SU-DHL-6 (cell line): ENCODE results near the gene CAMK2D.

Source experiments
- H2AFZ ChIP-seq: fragments of 200-600 bp; sonication (generic); 2 replicates; pipeline ENCODE4 v1.6.1; 2014; ENCODE audit warnings: low read depth, mild to moderate bottlenecking, moderate library complexity, mixed read lengths, antibody characterized with exemption, low read length; ENCODE audit not compliant: severe bottlenecking
- H3F3A ChIP-seq: fragments of 200-600 bp; shearing (Covaris generic); 2 replicates; pipeline ENCODE4 v1.6.0; 2016; ENCODE audit warnings: antibody characterized with exemption, mild to moderate bottlenecking; ENCODE audit not compliant: insufficient read depth
- H3K27ac ChIP-seq: fragments of 200-600 bp; sonication (generic); 2 replicates; pipeline ENCODE4 v1.5.1; 2016; ENCODE audit warnings: low read depth, mild to moderate bottlenecking, low read length, moderate library complexity, mixed read lengths
- H3K27me3 ChIP-seq: fragments of 200-600 bp; sonication (generic), shearing (Covaris generic); 2 replicates; pipeline ENCODE4 v1.6.0; 2014; ENCODE audit warnings: mild to moderate bottlenecking, low read length
- H3K36me3 ChIP-seq: fragments of 200-600 bp; sonication (generic); 2 replicates; pipeline ENCODE4 v1.6.1; 2014; ENCODE audit warnings: mild to moderate bottlenecking, low read length, mixed read lengths
- H3K4me2 ChIP-seq: fragments of 300-600, 200-600 bp; shearing (Covaris generic), sonication (generic); 2 replicates; pipeline ENCODE4 v1.6.0; 2014; ENCODE audit warnings: low read length, low read depth, mild to moderate bottlenecking; ENCODE audit not compliant: poor library complexity, severe bottlenecking
- H3K4me3 ChIP-seq: fragments of 200-600 bp; sonication (generic); 2 replicates; pipeline ENCODE4 v1.5.1; 2014; ENCODE audit warnings: antibody characterized with exemption, low read length, mild to moderate bottlenecking, mixed read lengths; ENCODE audit not compliant: insufficient read depth, poor library complexity, severe bottlenecking
- H3K79me2 ChIP-seq: fragments of 200-600 bp; sonication (generic); 2 replicates; pipeline ENCODE4 v1.6.1; 2014; ENCODE audit warnings: mild to moderate bottlenecking, low read length, moderate library complexity; ENCODE audit not compliant: insufficient read depth
- H3K9ac ChIP-seq: fragments of 200-600 bp; sonication (generic); 2 replicates; pipeline ENCODE4 v1.7.0; 2014; ENCODE audit warnings: mild to moderate bottlenecking, low read length
- H3K9me2 ChIP-seq: fragments of 200-600 bp; sonication (generic); replicated peaks from 2 replicates; pipeline ENCODE4 v1.6.1; 2014; ENCODE audit warnings: low read length; ENCODE audit not compliant: insufficient read depth
- H3K9me3 ChIP-seq: fragments of 200-600 bp; sonication (generic); 2 replicates; pipeline ENCODE4 v1.6.1; 2014; ENCODE audit warnings: low read length, mixed read lengths; ENCODE audit not compliant: insufficient read depth
- H4K20me1 ChIP-seq: fragments of 200-600 bp; sonication (generic); 2 replicates; pipeline ENCODE4 v1.6.1; 2014; ENCODE audit warnings: low read depth, mild to moderate bottlenecking, antibody characterized with exemption, low read length, moderate library complexity, mixed read lengths
- EZH2phosphoT487 ChIP-seq: fragments of 200-600 bp; sonication (generic), shearing (Covaris generic); conservative IDR thresholded peaks from 2 replicates; pipeline ENCODE4 v1.6.1; 2018; ENCODE audit warnings: mild to moderate bottlenecking, antibody characterized with exemption, low read length, moderate library complexity, mixed read lengths
- TF ChIP-seq, protein P1 (sequence below): fragments of 200-600 bp; sonication (generic); IDR thresholded peaks from one replicate; pipeline ENCODE4 v1.5.1; 2017; ENCODE audit warnings: antibody characterized with exemption, mild to moderate bottlenecking, low read length, moderate library complexity; ENCODE audit not compliant: insufficient read depth, poor library complexity, severe bottlenecking

The CAMK2D gene

DNA sequence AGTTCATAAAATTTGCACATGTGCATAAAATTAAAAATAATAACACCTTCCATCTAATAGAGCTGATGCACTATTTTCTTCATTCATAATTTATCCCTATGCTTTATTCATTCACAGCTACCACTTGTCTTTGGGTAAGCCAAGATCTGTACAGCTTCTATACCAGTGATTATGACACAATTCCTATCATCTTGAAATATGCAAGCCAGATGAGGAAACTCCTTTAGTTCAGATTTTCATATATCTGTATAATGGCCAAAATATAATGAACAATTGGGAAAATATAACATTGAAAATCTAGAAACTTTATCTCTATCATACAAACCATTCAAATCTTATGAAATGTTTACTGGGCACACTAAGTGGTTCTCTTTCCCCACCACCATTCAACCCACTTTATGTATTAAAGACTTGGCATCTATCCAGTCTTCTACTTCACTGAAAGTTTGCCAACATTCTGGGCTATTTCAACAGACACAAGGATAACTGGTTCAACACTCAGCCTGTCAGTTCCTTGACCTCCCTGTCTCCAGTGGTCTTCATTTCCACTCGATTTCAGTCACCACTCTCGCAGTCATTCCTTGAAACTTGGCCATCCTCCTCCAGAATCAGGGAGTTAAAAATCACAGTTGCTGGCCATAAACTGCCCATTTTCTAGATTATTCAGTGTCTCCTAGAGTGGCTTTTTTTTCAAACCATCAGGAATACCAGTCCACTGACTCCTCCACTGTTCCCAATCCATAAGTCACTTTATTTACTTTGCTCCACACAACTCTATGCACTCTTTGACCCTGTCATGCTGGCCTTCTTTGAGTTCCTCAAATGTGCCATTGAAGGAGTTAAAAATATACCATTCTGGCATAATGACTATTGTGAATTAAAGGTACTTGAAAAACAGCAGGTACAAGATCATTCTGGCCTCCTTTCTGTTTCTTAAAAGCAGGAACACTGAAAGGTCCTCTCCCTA is 85.5 kb downstream of the CAMK2D start:
- H3K4me3 ChIP-seq: no peak overlapping the region
- no peaks in the 10 kb centered on the region for H3K79me2 ChIP-seq
- no peaks in the 10 kb centered on the region for H3K9me3 ChIP-seq
- H3F3A ChIP-seq: no peaks in the 10 kb centered on the region
- no peaks in the 10 kb centered on the region for H3K36me3 ChIP-seq
- H3K4me2 ChIP-seq: no peak overlapping the region
- H3K27me3 ChIP-seq: no peaks in the 10 kb centered on the region
- H3K27ac ChIP-seq: no peak overlapping the region
- no peak overlapping the region for H2AFZ ChIP-seq
- no peaks in the 10 kb centered on the region for H4K20me1 ChIP-seq
- H3K9ac ChIP-seq: no peak overlapping the region
- H3K9me2 ChIP-seq: no peaks in the 10 kb centered on the region
- TF ChIP-seq, protein P1, sequence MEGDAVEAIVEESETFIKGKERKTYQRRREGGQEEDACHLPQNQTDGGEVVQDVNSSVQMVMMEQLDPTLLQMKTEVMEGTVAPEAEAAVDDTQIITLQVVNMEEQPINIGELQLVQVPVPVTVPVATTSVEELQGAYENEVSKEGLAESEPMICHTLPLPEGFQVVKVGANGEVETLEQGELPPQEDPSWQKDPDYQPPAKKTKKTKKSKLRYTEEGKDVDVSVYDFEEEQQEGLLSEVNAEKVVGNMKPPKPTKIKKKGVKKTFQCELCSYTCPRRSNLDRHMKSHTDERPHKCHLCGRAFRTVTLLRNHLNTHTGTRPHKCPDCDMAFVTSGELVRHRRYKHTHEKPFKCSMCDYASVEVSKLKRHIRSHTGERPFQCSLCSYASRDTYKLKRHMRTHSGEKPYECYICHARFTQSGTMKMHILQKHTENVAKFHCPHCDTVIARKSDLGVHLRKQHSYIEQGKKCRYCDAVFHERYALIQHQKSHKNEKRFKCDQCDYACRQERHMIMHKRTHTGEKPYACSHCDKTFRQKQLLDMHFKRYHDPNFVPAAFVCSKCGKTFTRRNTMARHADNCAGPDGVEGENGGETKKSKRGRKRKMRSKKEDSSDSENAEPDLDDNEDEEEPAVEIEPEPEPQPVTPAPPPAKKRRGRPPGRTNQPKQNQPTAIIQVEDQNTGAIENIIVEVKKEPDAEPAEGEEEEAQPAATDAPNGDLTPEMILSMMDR: no peak
- no peak for TF ChIP-seq EZH2phosphoT487

DNA sequence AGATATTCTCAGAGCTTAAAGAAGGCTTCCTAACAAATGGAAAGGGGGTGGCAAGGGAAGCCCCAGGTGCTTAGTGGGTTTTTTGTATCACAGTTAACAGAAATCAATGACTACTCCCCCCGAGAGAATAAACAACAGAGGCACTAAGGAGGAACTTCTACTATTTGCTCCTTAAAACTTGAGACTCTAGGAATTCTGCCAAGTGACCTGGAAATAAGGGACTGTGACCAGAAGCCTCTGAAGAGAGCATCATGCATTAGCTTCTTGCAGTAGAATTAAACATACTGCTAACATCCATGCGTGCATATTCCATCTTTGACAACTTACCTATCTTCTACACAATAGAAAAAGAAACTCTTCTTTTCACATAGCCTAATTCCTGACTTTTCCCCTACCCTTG is 86.8 kb downstream of the CAMK2D start:
- no peaks in the 10 kb centered on the region for H3K79me2 ChIP-seq
- H3K9ac ChIP-seq: no peak overlapping the region
- no peaks in the 10 kb centered on the region for H3F3A ChIP-seq
- no peaks in the 10 kb centered on the region for H4K20me1 ChIP-seq
- H3K27me3 ChIP-seq: no peaks in the 10 kb centered on the region
- no peak overlapping the region for H2AFZ ChIP-seq
- H3K4me2 ChIP-seq: no peak overlapping the region
- H3K9me2 ChIP-seq: no peaks in the 10 kb centered on the region
- no peaks in the 10 kb centered on the region for H3K36me3 ChIP-seq
- no peaks in the 10 kb centered on the region for H3K9me3 ChIP-seq
- no peak overlapping the region for H3K4me3 ChIP-seq
- H3K27ac ChIP-seq: no peak overlapping the region
- TF ChIP-seq, protein P1: no peak
- TF ChIP-seq EZH2phosphoT487: no peak

DNA sequence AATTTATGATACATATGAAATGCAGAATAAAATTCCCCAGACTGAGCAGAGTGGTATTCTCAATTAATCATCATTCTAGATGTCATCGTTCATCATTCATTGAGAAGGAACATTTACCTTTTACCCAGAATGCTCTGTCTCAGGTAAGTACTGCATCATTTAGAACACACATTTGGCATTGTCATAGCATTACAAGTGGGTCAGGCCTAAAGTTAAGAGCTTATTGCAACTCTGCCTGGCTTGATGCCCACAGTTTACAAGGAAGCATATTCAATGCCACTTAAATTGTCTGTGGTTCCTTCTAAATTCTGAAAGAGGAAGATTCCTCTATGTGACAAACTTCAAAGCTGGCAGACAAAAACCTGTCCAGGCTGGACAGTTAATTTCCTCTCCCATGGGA is 87.3 kb downstream of the CAMK2D start:
- H3K36me3 ChIP-seq: no peaks in the 10 kb centered on the region
- no peak overlapping the region for H3K4me2 ChIP-seq
- no peaks in the 10 kb centered on the region for H3K9me2 ChIP-seq
- H3F3A ChIP-seq: no peaks in the 10 kb centered on the region
- no peaks in the 10 kb centered on the region for H3K79me2 ChIP-seq
- no peaks in the 10 kb centered on the region for H3K27me3 ChIP-seq
- no peak overlapping the region for H3K9ac ChIP-seq
- no peaks in the 10 kb centered on the region for H4K20me1 ChIP-seq
- H3K27ac ChIP-seq: no peak overlapping the region
- no peak overlapping the region for H2AFZ ChIP-seq
- H3K4me3 ChIP-seq: no peak overlapping the region
- H3K9me3 ChIP-seq: no peaks in the 10 kb centered on the region
- TF ChIP-seq EZH2phosphoT487: no peak
- TF ChIP-seq, protein P1: no peak
